SH-SY5Y (cell line): ENCODE data around the gene NAA30.

ENCODE experiments used
- GATA2 ChIP-seq: IDR thresholded peaks from 2 replicates; pipeline ENCODE4 v1.6.1; 2011; ENCODE audit warnings: mild to moderate bottlenecking, low read depth, low read length
- GATA3 ChIP-seq: IDR thresholded peaks from 2 replicates; pipeline ENCODE4 v1.6.1; 2011; ENCODE audit warnings: low read depth, mild to moderate bottlenecking, low read length, moderate library complexity

Gene NAA30

GRCh38 chr14:57390037-57390805 is at the start of gene NAA30:
Gene NAA30, plus strand, starts transcription at chr14:57390586. Its CDS starts 372 bp downstream, at chr14:57390958.
- TF ChIP-seq GATA2 (no peak), GATA3 (no peak)

GRCh38 chr14:57345106-57345505 is 45.3 kb upstream of the NAA30 start:
- no peak for TF ChIP-seq GATA2
- TF ChIP-seq GATA3 = no peak

GRCh38 chr14:57346741-57347140 is 43.6 kb upstream of the NAA30 start:
- TF ChIP-seq GATA3 (no peak), GATA2 (no peak)

DNA sequence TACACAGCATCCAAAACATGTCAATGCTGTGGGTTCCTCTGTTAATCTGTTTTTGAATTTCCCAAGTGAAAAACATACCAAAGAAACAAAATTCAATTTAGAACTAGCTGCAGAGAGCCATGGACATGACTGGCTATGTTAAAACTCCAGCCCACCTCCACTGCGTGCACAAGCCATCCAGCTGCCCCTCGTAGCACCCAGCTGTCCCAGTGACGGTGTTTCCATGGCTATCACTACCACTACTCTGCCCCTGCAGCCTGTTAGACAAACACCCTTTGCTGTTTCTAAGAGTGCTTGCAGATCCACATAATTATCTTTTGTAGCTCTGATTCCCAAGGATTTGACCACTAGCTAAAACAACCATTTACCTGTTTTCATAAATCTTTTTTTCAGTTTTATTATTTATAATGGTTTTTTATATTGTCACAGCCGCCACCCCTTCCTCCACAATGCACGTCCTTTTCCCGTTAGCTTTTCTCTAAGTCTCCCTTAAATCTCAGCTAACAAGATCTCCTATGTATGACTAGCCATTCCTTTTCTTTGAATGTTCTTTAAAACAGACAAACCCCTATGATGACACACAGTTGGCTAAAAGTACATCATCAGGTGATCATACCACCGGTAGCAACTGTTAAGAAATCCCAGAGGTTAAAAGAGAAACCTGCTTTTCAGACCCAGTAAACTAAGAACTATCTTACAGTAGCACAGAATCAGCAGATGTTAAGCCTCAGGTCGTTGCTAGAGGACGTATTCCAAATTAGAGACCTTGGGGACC is 37.8 kb upstream of the NAA30 start:
- no peak for TF ChIP-seq GATA2
- TF ChIP-seq GATA3 = no peak

DNA sequence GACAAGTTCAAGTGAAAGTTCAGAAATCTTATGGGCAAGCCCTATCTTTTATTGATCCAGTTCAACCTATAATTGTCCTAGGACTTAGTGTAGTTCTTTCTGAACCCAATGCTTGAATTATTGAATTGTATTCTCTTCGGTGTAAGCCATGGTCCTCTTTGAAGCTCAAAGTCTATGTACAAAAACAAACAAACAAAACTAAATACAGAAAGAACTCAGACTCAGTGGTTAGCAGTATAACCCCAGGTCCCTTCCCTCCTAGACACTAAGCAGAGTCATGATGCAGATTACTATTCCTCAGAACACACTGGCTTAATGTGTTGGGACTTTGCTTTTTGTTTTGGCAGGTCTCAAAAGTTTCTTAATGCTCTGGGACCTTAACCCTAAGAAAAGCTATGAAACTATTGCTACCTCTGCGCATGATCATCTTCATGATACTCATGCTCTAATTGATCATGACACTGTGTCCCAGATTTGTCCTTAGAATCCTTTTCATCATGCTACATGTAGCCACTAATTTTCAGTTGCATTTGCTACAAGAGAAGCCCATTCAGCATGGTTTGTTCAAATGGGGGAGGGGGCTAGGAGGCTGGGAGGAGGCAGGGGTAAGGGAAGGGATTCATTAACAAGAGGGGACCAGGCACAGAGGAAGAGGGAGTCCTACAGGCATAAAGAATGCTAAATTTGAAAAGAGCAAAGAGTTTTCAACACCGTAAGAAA is 35.1 kb upstream of the NAA30 start:
- TF ChIP-seq GATA3 = no peak
- no peak for TF ChIP-seq GATA2

GRCh38 chr14:57362361-57362760 is 28.0 kb upstream of the NAA30 start:
- TF ChIP-seq GATA3 = no peak
- TF ChIP-seq GATA2 = no peak

- TF ChIP-seq GATA2 (no peak), GATA3 (no peak)
These were observed 25.5 kb upstream of the NAA30 start for GRCh38 chr14:57364659-57365450.

DNA sequence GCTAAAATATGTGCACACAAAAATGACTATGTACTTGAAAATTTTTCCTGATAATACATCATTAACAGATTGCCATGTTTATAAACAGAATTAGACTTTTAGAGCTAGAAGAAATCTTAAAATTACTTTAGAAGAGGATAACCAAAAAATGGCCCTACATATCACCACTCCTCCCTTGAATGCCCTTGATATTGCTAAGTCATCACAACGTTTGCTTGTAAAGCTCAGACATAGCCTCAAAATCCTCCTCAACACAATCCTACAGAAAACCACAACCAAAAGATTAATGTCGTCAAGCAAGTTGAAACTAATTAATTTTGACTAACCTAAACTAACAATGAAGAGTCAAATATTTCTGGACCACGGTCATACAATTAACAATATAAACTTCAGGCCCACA is 19.4 kb upstream of the NAA30 start:
- no peak for TF ChIP-seq GATA3
- no peak for TF ChIP-seq GATA2

GRCh38 chr14:57375156-57375555 is 15.2 kb upstream of the NAA30 start:
- TF ChIP-seq GATA2 (no peak), GATA3 (no peak)

DNA sequence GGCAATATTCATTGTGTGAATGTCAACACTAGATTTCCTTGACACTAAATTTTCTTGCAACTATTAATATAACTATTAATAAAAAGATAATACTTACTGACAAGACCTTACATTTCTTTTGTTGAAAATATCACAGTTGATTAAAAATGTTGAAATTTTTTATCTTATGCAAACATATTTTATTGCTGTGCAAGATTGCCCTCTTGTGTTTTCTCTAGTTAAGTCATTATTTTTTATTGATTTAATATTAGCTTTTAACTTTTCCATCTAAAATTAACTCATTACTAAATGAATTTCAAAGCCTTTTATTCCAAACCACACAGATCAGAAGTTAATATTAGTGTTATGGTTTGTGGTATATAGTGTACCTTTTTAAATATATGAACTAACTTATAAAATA is 11.7 kb upstream of the NAA30 start:
- TF ChIP-seq GATA3 (no peak), GATA2 (no peak)

DNA sequence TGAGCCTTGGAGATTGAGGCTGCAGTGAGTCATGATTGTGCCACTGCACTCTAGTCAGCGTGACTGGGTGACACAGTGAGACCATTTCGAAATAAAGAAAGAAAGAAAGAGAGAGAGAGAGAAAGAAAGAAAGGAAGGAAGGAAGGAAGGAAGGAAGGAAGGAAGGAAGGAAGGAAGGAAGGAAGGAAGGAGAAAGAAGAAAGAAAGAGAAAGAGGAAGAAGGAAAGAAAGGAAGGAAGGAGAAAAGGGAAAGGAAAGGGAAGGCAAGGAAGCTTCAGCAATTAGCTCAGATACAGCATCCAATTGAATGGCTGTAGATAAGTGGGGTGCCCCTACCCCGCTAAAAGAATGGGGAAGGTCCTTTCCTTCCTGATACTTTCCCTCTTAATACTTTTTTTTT is 9.5 kb upstream of the NAA30 start:
- no peak for TF ChIP-seq GATA2
- TF ChIP-seq GATA3 = no peak

- TF ChIP-seq GATA3 = no peak
- no peak for TF ChIP-seq GATA2
These were observed 8.1 kb upstream of the NAA30 start for GRCh38 chr14:57382283-57382682.

DNA sequence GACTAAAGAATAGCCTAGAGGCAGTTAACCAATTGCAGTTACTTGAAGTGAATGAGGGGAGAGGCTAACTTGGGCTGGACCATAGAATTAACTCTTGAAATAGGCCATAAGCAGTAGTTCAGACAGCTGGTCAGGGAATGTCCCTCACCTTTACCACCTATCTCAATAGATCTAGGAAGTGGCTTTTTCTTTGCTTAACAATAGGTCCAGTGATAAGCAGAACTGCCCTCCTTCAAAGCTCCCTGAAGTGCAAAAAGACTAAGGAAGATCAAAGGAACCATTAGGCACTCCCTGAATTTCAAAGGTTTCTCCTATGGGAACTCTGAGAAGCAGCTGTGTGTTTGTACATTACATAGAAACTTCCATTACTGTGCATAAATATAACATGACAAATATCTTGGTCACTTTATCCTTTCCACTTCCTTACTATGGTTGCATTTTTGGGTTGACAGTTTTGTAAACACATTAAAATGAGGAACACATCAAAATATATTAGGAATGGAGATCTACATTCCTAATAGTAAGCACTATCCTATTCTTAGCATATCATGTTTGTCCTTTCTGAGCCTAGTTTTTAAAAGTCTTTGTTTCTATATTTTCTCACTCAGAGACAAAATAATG is 7.2 kb upstream of the NAA30 start:
- no peak for TF ChIP-seq GATA2
- TF ChIP-seq GATA3 = no peak
